GM23248 (cell line): ENCODE results near the gene RFX2. TPM values are rescaled to one million over a fixed set of nuclear protein-coding genes. Genes with fewer than 3 reads are reported as not detected.

Experiments used
- DNase-seq: peaks from one replicate; pipeline ENCODE4 v3.0.0-alpha.2; 2015
- H2AFZ ChIP-seq: fragments of 200-600 bp; sonication (generic); 2 replicates; pipeline ENCODE4 v1.6.1; 2016; ENCODE audit warnings: antibody characterized with exemption
- H3F3A ChIP-seq: fragments of 200-600 bp; sonication (generic); 2 replicates; pipeline ENCODE4 v1.6.1; 2016; ENCODE audit warnings: mild to moderate bottlenecking, antibody characterized with exemption, mixed run types; ENCODE audit not compliant: insufficient read depth
- H3K27ac ChIP-seq: fragments of 200-600 bp; sonication (generic); 2 replicates; pipeline ENCODE4 v1.5.1; 2016; ENCODE audit warnings: mild to moderate bottlenecking
- H3K27me3 ChIP-seq: fragments of 200-600 bp; sonication (generic); replicated peaks from 2 replicates; pipeline ENCODE4 v1.6.1; 2016; ENCODE audit warnings: mild to moderate bottlenecking; ENCODE audit not compliant: insufficient read depth
- H3K36me3 ChIP-seq: fragments of 200-600 bp; sonication (generic); 2 replicates; pipeline ENCODE4 v1.6.1; 2016; ENCODE audit warnings: low read depth, mild to moderate bottlenecking
- H3K4me1 ChIP-seq: fragments of 200-600 bp; sonication (generic); 2 replicates; pipeline ENCODE4 v1.6.1; 2016; ENCODE audit warnings: mild to moderate bottlenecking; ENCODE audit not compliant: insufficient read depth
- H3K4me2 ChIP-seq: fragments of 200-600 bp; sonication (generic); one replicate; pipeline ENCODE4 v1.6.1; 2016; ENCODE audit warnings: mild to moderate bottlenecking; ENCODE audit not compliant: unreplicated experiment
- H3K4me3 ChIP-seq: fragments of 200-600 bp; sonication (generic); 2 replicates; pipeline ENCODE4 v1.5.1; 2016; ENCODE audit warnings: mild to moderate bottlenecking
- H3K79me2 ChIP-seq: fragments of 200-600 bp; sonication (generic); 2 replicates; pipeline ENCODE4 v1.6.1; 2016; ENCODE audit warnings: mild to moderate bottlenecking; ENCODE audit not compliant: insufficient read depth
- H3K9ac ChIP-seq: fragments of 200-600 bp; sonication (generic); 2 replicates; pipeline ENCODE4 v1.6.1; 2016; ENCODE audit warnings: mild to moderate bottlenecking
- H3K9me2 ChIP-seq: fragments of 200-600 bp; sonication (generic); 2 replicates; pipeline ENCODE4 v1.6.1; 2016; ENCODE audit warnings: mixed run types, mild to moderate bottlenecking, moderate library complexity; ENCODE audit not compliant: insufficient read depth
- H3K9me3 ChIP-seq: fragments of 200-600 bp; sonication (generic); one replicate; pipeline ENCODE4 v1.6.1; 2017; ENCODE audit warnings: low read depth
- H4K20me1 ChIP-seq: fragments of 200-600 bp; sonication (generic); 2 replicates; pipeline ENCODE4 v1.6.0; 2016; ENCODE audit not compliant: insufficient read depth
- EZH2 ChIP-seq: fragments of 200-600 bp; sonication (generic); IDR thresholded peaks from 2 replicates; pipeline ENCODE4 v1.6.1; 2018; ENCODE audit warnings: antibody characterized with exemption, mild to moderate bottlenecking; ENCODE audit not compliant: insufficient read depth, poor library complexity, severe bottlenecking
- EZH2phosphoT487 ChIP-seq: fragments of 200-600 bp; sonication (generic); IDR thresholded peaks from 2 replicates; pipeline ENCODE4 v1.6.1; 2018; ENCODE audit warnings: antibody characterized with exemption, moderate library complexity, mild to moderate bottlenecking, low read depth; ENCODE audit not compliant: insufficient read depth
- whole genome bisulfite sequencing, 2 experiments: methylation state at CpG; one replicate each; pipeline ENCODE4 v1.1.6; 2015 to 2017; ENCODE audit warnings: low lambda C conversion rate in 2 of 2, low coverage in 1 of 2; ENCODE audit errors: missing lambda C conversion rate in 2 of 2; 5-methylcytosine and 5-hydroxymethylcytosine counted together
- in situ Hi-C: fragments of 300-500 bp; cut with MboI; formaldehyde crosslinking; loops from 2 replicates; pipeline ENCODE4 v1.15.0; 2020
- polyA plus RNA-seq: library from polyadenylated mRNA; unstranded; fragments of >200 nt; fragmentation: Nextera tagmentation; extraction: Ambion mirVana; gene quantifications from 2 replicates; pipeline ENCODE4 v1.2.1, GENCODE V29; 2016
- total RNA-seq: library from RNA; depleted of rRNA; stranded (reverse); fragments of >200 nt; shearing (Covaris generic); gene quantifications from 2 replicates; pipeline ENCODE4 v1.2.3, GENCODE V29; 2014; rRNA removed

The RFX2 gene
- 10.2 and 13.1 TPM in 2 replicates for total RNA-seq
- 11.3 and 11.7 TPM in 2 replicates for polyA plus RNA-seq

- Histone ChIP-seq H3K4me1 (peaks cover 13% of the 10 kb centered on the region), H3K27ac (peak within 1 kb of the TSS; percentile 88), H3K4me2 (peak within 1 kb of the TSS; percentile 91), H3K9me3 (no peaks in the 10 kb centered on the region), H3K36me3 (no peaks in the 10 kb centered on the region), H4K20me1 (no peaks in the 10 kb centered on the region), H3F3A (peaks cover 8% of the 10 kb centered on the region; the same call in 1 of the 2 replicates), H3K9me2 (no peaks in the 10 kb centered on the region), H3K9ac (peak within 1 kb of the TSS; percentile 96), H3K4me3 (peak within 1 kb of the TSS; percentile 85), H2AFZ (peak within 1 kb of the TSS; percentile 65), H3K79me2 (peaks cover 33% of the 10 kb centered on the region), H3K27me3 (no peaks in the 10 kb centered on the region)
- in situ Hi-C loops: no loop called here
- DNase-seq: peak; percentile 100
- WGBS, 2 experiments: 1% methylated on average over 52 to 60 of the region's 75 CpGs
- TF ChIP-seq EZH2phosphoT487 (no peak), EZH2 (no peak)
Measured at GRCh38 chr19:6110360-6110977, at the start of gene RFX2. Gene RFX2 (minus strand): TSS chr19:6110500. CDS start chr19:6047496, 63,004 bp downstream.

- Histone ChIP-seq H3K27ac (no peak overlapping the region), H4K20me1 (no peaks in the 10 kb centered on the region), H3K79me2 (no peaks in the 10 kb centered on the region), H3F3A (no peaks in the 10 kb centered on the region), H3K27me3 (no peaks in the 10 kb centered on the region), H3K9ac (no peak overlapping the region), H3K9me3 (no peaks in the 10 kb centered on the region), H2AFZ (no peak overlapping the region), H3K4me1 (no peaks in the 10 kb centered on the region), H3K4me2 (no peak overlapping the region), H3K36me3 (no peaks in the 10 kb centered on the region), H3K4me3 (no peak overlapping the region), H3K9me2 (no peaks in the 10 kb centered on the region)
- 18% methylated on average over 2 of the region's 2 CpGs for WGBS, 2 experiments
- DNase-seq: no peak
- no peak for TF ChIP-seq EZH2phosphoT487
- no peak for TF ChIP-seq EZH2
- in situ Hi-C loops: no loop called here
Measured at GRCh38 chr19:6156033-6156432, 45.7 kb upstream of the RFX2 start.

- H3K79me2 ChIP-seq: no peaks in the 10 kb centered on the region
- H3K4me1 ChIP-seq: no peaks in the 10 kb centered on the region
- TF ChIP-seq EZH2: no peak
- TF ChIP-seq EZH2phosphoT487: no peak
- in situ Hi-C loops: no loop called here
- H3K27ac ChIP-seq: no peak overlapping the region
- H3K27me3 ChIP-seq: no peaks in the 10 kb centered on the region
- H3F3A ChIP-seq: no peaks in the 10 kb centered on the region
- H3K9me3 ChIP-seq: no peaks in the 10 kb centered on the region
- no peak for DNase-seq
- 86 to 90% methylated on average over 8 of the region's 8 CpGs for WGBS, 2 experiments
- H3K4me2 ChIP-seq: no peak overlapping the region
- no peak overlapping the region for H2AFZ ChIP-seq
- no peaks in the 10 kb centered on the region for H4K20me1 ChIP-seq
- no peaks in the 10 kb centered on the region for H3K36me3 ChIP-seq
- no peak overlapping the region for H3K4me3 ChIP-seq
- no peaks in the 10 kb centered on the region for H3K9me2 ChIP-seq
- no peak overlapping the region for H3K9ac ChIP-seq
Measured at GRCh38 chr19:6150289-6150688, 40.0 kb upstream of the RFX2 start.

- no peaks in the 10 kb centered on the region for H4K20me1 ChIP-seq
- no peaks in the 10 kb centered on the region for H3K9me2 ChIP-seq
- H3K4me1 ChIP-seq: no peaks in the 10 kb centered on the region
- whole genome bisulfite sequencing, 2 experiments: 69 to 90% methylated on average over 1 of the region's 1 CpG
- H3K9ac ChIP-seq: no peak overlapping the region
- no peak overlapping the region for H3K4me3 ChIP-seq
- no peaks in the 10 kb centered on the region for H3K79me2 ChIP-seq
- no peaks in the 10 kb centered on the region for H3K9me3 ChIP-seq
- in situ Hi-C loops: no loop called here
- H3F3A ChIP-seq: no peaks in the 10 kb centered on the region
- TF ChIP-seq EZH2: no peak
- no peak for TF ChIP-seq EZH2phosphoT487
- no peaks in the 10 kb centered on the region for H3K27me3 ChIP-seq
- H2AFZ ChIP-seq: no peak overlapping the region
- H3K36me3 ChIP-seq: no peaks in the 10 kb centered on the region
- no peak overlapping the region for H3K4me2 ChIP-seq
- no peak for DNase-seq
- H3K27ac ChIP-seq: no peak overlapping the region
Measured at GRCh38 chr19:6141217-6141616, 30.9 kb upstream of the RFX2 start.

GRCh38 chr19:6138511-6138910 is 28.2 kb upstream of the RFX2 start:
- Histone ChIP-seq H2AFZ (no peak overlapping the region), H4K20me1 (no peaks in the 10 kb centered on the region), H3K4me3 (no peak overlapping the region), H3K79me2 (no peaks in the 10 kb centered on the region), H3K4me1 (no peaks in the 10 kb centered on the region), H3K9ac (no peak overlapping the region), H3K4me2 (no peak overlapping the region), H3K9me2 (no peaks in the 10 kb centered on the region), H3F3A (no peaks in the 10 kb centered on the region), H3K27ac (no peak overlapping the region), H3K9me3 (no peaks in the 10 kb centered on the region), H3K36me3 (no peaks in the 10 kb centered on the region), H3K27me3 (no peaks in the 10 kb centered on the region)
- TF ChIP-seq EZH2phosphoT487 (no peak), EZH2 (no peak)
- WGBS, 2 experiments: 62 to 84% methylated on average over 2 of the region's 2 CpGs
- in situ Hi-C loops: no loop called here
- DNase-seq: no peak
